Measurements from ENCODE around the gene SYNGR2.
A peak's percentile ranks its signal among the peaks of the same experiment; 100 is the strongest.

Gene SYNGR2

DNA sequence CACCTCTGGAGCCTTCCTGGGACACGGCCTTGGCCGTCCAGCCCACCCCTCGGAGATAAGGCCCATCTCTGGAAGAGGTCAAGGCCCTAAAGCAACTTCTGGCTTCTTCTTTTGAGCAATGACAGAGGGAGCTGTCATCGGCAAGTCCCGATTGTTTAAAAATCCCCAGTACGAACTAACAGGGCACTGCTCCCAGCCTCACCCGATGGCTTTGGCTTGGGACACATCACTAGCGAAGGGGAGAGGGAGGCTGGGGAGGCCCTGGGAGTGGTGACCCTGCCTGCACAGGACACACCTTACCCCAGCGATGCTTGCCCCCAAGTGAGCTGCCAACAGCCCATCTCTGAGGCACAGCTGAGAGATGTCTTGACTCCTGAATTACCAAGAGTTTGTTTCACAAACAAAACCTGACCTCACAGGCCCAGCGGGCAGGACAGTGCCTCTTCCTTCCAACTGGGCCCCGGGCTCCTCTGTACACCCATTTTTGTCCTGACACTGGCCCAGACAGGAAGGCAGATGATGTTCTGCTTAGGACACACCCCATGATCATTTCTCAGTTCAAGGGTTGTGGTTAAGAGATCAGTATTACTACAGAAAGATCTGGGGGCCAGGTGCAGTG, 4.8 kb downstream of the SYNGR2 start:
- DNase-seq: peak; percentile 52

DNA sequence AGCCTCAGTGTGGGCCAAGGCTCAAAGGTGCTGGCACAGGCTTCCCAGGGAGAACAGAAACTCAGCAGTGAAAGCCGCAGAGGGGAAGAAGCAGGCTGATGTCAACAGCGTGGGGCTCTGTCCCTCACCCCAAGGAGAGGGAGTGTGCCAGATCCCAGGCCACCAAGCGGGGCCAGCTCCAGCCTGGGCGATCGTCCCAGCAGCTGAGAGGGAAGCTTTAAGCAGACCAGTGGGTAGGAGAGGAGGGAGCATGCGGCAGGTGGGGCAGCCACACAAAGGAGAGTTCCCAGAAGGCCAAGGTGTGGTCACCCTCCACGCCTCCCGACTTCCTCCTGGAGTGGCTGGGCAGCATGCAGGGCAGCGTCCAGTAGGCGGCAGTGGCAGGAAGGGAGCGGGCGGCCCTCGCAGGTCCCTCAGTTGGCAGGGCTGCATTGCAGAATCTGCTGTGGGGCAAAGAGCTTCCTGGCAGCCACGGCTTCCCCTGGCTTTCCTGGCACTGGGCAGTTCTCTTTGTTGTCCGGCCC, 6.0 kb downstream of the SYNGR2 start:
- DNase-seq: no peak

DNA sequence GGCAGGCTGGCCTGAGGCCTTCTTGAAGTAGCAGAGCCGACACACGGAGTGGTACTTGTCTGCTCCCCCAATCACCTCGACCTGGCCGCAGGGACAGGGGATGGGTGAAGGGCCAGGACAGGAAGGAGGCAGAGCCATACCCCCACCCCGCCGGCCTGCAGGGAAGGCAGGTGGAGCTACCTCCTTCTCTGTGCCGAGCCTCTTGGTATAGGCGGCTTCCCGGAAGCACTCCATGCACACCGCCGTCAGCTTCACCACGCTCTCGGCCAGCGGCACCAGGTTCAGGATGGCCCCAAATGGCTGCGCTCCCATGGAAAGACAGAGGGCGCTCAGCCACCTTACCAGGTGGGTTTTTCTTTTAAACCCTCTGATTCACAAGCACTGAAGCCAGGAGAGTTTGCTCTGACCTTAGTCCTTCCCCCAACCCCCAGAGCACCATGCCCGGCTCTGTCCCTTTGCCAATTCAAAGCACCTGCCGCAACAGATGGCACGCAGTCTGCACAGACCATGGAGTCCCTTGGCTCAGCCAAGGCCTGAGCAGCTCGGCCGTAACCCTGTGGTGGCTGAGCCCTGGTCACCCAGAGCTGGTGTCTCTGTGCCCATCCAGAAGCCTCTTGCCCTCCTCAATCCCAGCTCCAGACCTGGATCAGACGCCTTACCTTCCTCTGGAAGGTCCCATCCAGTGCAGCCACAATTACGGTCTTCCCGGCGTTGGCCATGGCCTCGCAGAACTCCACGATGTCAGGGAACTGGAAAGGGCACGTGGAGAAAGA, 6.7 kb downstream of the SYNGR2 start:
- no peak for DNase-seq

- no peak for DNase-seq
These were observed 7.2 kb downstream of the SYNGR2 start for GRCh38 chr17:78175643-78175981.

DNA sequence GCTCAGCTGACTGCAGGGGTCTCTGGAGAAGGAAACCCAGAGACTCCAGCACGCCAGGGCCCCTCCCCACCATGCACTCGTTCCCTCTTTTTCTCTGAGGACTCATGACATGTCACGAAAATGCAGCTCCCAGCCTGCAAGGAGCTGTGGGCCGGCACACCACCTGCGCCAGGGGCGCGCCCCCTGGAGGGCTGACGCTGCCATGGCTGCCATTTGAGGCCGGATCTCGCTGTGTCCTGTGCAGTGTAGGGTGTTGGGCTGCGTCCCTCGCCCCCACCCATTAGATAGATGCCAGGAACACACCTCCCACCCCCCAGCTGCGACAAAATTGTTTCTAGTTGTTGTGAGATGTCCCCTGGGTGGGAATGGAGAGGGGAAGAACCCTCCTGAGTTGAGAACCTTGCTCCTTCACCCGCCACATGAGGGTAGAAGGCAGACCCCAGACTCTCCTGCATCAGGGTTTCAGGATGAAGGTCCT, 8.2 kb downstream of the SYNGR2 start:
- DNase-seq: peak; percentile 80

DNA sequence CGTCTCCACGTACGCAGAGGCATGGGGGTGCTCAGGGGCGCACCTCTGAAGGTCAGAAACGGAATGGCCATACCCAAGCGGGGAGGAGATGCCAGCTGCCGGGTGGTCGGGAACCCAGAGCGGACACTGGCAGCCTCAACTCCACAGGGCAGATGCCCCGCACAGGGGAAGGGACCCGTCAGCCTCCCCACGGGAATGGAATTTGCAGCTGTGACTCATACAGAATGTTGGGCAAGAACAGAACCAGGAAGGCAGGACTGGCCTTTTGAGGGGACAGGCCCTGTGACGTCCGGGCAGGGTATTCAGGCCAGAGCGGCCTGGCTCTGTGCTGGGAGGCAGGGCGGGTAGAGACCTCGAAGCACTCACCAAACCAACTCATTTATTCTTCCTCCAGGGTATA, 11.0 kb downstream of the SYNGR2 start:
- DNase-seq: no peak

- no peak for DNase-seq
These were observed 11.7 kb downstream of the SYNGR2 start for GRCh38 chr17:78180083-78180482.

DNA sequence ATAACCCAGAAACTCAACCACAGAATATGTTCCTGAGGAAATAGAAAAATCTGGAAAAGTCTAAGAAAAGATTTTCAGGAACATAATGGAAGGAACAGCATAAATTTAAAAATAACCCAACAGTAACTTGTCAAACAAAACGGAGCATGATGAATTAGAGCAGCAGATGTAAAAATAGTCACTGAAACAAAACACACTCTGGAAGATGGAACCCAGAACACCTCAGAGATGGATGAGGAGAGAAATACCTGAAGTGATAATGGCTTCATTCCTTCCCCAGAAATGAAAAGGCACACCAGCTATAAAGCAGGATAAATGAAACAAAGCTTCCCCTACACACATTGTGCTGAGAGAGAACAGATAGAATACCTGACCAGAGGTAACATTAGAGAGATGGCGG, 12.1 kb downstream of the SYNGR2 start:
- DNase-seq: no peak

DNA sequence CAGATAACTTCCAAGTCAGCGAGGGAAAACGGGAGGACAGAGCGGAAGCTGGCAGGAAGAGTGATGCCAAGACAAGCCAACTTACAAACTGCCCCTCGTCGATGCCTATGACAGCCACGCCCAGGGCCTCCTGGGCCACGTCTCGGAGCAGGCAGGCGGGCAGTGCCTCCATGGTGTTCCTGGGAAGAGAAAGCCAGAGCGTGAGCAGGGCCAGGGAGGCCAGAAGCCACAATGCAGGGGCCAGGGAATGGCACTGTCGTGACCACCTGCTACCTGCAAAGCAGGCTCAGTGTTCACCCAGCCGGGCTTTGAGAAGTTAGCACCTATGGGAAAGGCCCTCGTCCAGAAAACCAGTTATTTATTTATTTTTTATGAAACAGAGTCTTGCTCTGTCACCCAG, 14.1 kb downstream of the SYNGR2 start:
- no peak for DNase-seq

DNA sequence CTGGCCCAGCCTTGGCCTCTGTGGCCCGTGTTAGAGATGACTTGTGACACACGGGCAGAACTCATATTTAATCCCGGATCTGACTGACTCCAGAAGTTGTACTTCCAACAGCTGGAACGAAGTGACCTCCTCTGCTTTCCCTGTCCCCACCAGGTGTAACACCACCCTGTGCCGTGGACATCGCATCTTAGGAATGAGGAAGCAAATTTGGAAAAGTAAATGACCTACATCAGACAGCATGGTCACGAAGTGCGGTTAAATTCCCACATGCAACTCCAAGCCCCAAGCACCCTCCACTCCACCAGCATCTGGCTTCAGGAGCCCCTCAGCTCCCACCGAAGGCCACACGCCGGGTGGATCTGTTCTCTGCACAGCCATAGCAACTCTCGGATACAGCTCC, 15.5 kb downstream of the SYNGR2 start:
- no peak for DNase-seq

GRCh38 chr17:78184351-78184750, 16.0 kb downstream of the SYNGR2 start:
- DNase-seq: no peak

GRCh38 chr17:78184868-78185267, 16.5 kb downstream of the SYNGR2 start:
- no peak for DNase-seq

GRCh38 chr17:78185981-78186691, 17.8 kb downstream of the SYNGR2 start:
- no peak for DNase-seq

GRCh38 chr17:78186692-78187595, 18.6 kb downstream of the SYNGR2 start, which contains the start of the genes AFMID and TK1:
Gene AFMID, plus strand, starts transcription at chr17:78187362. Its CDS starts 9 bp downstream, at chr17:78187371.
Gene TK1, minus strand, starts transcription at chr17:78187052. Its CDS starts 58 bp downstream, at chr17:78186994.
- DNase-seq: peak; percentile 88

- no peak for DNase-seq
These were observed 28.3 kb downstream of the SYNGR2 start for GRCh38 chr17:78196716-78197115.

GRCh38 chr17:78197147-78197832, 28.9 kb downstream of the SYNGR2 start:
- no peak for DNase-seq

- DNase-seq: no peak
These were observed 32.1 kb downstream of the SYNGR2 start for GRCh38 chr17:78200451-78200850.

GRCh38 chr17:78202666-78203065, 34.3 kb downstream of the SYNGR2 start:
- no peak for DNase-seq

DNA sequence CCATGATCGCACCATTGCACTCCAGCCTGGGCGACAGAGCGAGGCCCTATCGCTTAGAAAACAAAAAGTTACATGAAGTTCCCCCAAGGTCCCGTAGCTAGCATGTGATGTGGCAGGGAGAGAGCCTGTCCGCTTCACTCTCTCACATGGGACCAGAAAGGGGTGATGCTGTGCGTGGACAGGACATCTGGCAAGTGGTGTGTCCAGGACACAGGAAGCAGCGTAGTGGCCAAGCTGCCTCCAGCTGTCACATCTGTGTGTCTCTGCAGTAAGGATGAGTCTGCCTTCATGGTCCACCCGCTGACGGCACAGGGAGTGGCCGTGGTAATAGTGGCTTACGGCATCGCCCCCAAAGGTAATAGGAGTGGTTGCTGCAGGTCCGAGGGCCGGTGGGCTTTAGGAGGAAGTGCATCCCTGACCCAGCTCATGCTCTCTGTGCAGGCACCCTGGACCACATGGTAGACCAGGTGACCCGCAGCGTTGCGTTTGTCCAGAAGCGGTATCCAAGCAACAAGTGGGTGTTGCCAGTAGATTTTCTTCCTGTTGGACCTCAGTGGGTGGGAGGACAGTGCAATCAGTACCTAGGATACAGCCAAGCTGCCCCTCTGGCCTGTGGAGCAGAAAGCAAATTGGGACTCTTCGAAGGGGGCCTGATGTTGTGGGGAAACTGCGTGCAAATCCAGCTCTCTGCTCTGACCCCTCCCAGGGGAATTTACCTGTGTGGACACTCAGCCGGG, 36.2 kb downstream of the SYNGR2 start:
- no peak for DNase-seq

- no peak for DNase-seq
These were observed 36.9 kb downstream of the SYNGR2 start for GRCh38 chr17:78205124-78205775.

GRCh38 chr17:78206298-78206697, 37.9 kb downstream of the SYNGR2 start:
- DNase-seq: no peak

All from CD4-positive, alpha-beta T cell treated with Interleukin-12 subunit alpha and Interleukin-12 subunit beta, for 1 hour (primary cell).